Central memory CD4-positive, alpha-beta T cell (primary cell): ENCODE results near the gene MGRN1.

Experiments used
- DNase-seq: peaks from one replicate; pipeline ENCODE4 v3.0.0; 2022

Gene MGRN1

GRCh38 chr16:4677390-4677789 lies 52.8 kb downstream of the MGRN1 start:
- DNase-seq: no peak

GRCh38 chr16:4677994-4678393 lies 53.4 kb downstream of the MGRN1 start:
- DNase-seq: no peak

GRCh38 chr16:4678596-4678995 lies 54.0 kb downstream of the MGRN1 start:
- DNase-seq: no peak

DNA sequence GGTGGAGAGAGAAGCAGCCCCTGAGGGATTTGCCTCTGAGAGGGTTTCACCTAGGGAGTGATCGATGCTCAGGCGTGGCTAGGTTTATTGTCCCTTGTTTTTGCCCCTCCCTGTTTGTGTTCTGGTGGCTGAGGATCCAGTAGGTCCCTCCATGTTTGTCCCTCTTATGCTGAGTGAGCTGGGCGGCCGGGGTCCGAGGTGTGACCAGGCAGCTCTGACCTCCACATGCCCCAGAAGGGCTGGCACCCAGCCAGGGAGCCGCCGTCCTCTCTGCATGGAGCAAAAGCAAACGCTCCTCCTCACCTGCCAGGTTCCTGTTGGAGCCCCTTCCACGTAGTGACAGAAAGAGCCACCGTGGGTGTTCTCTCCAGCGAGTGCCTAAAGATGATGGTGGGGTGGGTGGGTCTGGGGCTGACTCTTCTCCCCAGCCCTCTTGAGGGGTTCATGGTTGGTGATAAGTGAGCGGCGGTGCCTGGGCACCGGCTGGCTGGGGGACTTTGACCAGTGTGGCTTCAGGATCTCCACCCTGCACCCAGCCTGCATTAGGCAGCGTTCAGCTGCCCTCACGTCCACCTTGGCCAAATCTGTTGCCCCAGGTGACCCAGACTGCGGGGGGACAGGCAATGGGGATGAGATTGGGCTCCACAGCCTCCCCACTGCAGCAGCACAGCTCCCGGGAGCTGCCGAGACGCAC lies 54.7 kb downstream of the MGRN1 start:
- DNase-seq: no peak

- DNase-seq: no peak
These were observed 55.4 kb downstream of the MGRN1 start for GRCh38 chr16:4679850-4680636.

DNA sequence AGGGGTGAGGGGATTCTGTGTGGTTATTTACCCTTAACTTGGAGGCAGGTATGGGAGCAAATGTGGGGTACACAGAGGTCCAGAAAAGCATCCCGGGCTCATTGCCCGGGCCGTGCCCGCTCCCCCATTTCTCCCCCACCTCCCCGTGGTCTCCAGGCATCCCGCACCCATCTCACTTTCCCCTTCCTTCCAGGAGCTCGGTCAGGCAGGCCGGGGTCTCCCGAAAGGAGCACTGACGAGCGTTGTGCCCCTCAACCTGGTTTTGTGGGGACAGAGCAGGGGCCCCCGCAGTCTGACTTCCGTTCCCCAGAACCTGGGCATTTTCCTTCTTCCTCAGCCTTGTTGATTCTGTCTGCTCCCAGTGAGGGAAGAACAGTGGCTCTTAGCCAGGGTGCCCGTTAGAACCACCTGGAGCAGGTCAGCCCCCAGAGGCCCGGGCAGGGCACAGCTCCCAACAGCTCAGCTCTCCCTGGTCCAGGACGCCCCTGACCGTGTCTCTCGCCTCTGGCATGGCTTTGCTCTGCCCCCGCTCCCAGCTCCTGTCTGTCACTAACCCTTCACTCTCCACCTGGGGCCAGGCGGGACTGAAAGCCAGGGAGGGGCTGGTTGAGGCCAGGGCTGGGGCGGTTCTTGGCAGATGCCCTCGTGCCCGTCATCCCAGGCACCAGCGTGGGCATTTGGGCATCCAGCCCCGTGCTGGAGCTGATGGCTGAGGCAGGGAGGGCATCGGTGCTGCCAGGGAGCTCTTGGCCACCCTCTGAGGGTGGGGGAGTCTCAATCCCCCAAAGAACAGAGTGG lies 56.2 kb downstream of the MGRN1 start:
- no peak for DNase-seq

- DNase-seq: no peak
These were observed 57.0 kb downstream of the MGRN1 start for GRCh38 chr16:4681471-4682083.

GRCh38 chr16:4682084-4682591 lies 57.5 kb downstream of the MGRN1 start:
- DNase-seq: no peak

GRCh38 chr16:4682616-4683254 lies 58.1 kb downstream of the MGRN1 start:
- no peak for DNase-seq

DNA sequence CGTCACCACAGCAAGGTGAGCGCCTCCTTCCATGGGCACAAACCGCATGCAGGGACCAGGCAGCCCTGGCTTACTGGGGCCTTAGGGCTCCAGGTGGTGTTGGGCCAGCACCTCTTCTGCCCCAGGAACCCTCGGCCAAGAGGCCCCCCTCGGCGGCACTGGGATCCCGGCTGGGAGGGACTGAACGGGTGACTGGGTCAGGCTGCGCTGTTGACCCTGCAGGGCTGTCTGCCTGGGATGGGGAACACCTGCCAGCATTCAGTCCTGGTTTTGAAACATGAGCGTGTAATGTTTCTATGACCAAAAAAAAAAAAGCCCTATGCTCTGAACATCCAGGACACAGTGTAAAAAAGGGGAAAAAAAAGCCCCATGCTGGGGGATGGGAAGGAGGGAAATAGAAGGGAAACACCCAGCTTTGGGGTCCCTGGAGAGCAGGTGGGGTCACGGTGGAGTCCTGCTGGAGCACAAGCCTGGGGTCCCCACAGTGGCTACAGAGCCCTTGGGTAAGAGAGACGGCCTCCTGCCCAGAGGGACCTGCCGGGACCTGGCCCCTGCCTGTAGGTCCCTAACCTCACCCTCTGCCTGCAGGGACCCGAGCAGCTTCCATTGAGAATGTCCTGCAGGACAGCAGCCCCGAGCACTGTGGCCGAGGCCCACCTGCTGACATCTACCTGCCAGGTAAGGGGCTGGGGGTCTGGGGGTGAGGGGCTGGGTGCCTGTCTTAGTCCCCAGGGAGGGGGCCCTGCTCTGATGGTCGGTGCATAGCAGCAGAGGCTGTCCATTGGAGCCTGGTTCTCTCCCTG lies 58.8 kb downstream of the MGRN1 start:
- DNase-seq: no peak

GRCh38 chr16:4684058-4684715 lies 59.6 kb downstream of the MGRN1 start:
- DNase-seq: no peak

- DNase-seq: no peak
These were observed 60.1 kb downstream of the MGRN1 start for GRCh38 chr16:4684763-4685162.

- DNase-seq: no peak
These were observed 60.7 kb downstream of the MGRN1 start for GRCh38 chr16:4685292-4685691.

- DNase-seq: no peak
These were observed 61.3 kb downstream of the MGRN1 start for GRCh38 chr16:4685776-4686496.

- no peak for DNase-seq
These were observed 62.0 kb downstream of the MGRN1 start for GRCh38 chr16:4686497-4687210.

DNA sequence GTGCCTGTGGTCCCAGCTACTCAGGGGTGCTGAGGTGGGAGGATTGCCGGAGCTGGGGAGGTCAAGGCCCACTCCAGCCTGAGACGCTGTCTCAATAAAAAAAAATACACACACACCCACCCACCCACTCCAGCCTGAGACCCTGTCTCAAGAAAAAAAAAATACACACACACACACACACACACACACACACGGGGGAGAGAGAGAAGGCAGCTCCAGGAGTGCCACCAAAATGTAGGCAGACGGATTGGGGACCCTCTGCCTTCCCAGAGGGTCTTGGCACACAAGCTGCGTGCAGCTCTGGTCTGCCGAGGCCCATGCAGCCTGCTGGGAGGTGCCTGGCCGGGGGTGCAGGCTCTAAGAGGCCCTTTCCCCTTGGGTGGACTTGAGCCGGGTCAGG lies 62.8 kb downstream of the MGRN1 start:
- no peak for DNase-seq

DNA sequence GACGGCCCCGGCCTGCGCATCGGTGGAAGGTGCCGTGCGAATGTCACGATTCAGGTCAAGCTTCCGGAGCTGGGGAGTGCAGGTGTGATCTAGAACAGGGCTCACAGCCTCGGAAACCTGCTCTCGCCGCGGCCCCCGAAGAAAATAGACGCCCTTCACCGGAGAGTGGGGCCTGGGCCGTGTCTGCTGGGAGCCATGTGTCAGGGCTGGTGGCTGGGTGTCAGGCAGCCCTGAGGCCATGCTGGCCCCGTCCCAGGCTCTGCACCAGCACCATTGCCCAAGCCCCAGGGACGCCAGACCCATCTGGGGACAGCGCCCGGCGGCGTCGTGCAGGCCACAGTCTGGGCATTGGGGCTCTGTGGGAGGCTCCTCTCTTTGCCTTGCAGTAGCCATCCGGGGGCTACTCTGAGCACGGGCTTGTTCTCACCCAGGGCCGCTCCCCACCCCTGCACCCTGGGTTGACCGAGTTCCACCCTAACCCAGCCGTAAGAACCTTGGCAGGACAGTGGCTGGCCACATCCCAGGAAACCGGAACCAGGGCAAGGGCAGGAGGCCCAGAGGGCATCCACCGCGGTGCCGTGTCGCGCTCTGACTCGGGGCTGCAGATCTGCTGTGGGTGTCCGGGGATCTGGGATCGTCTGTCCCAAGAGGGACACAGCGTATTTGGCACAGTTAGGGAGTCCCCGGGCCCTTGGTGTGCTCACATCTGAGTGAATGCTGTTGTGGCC lies 63.5 kb downstream of the MGRN1 start:
- DNase-seq: no peak

DNA sequence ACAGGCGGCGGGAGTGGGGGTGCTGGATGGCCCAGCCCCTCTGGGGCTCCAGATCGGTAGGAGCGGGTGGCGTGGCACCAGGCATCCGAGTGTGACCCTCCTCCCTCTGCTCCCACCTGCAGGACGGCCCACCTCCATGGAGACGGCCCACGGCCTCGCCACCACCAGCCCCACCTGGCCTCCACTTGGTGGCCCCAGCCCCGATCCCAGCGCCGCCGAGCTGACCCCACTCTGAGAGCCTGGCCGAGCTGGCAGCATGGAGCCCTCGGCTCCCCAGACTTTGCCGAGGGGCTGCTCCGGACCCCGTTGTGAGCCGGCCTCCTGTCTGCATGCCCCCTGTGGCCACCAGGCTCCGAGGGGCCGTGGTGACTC lies 64.0 kb downstream of the MGRN1 start:
- DNase-seq: no peak

DNA sequence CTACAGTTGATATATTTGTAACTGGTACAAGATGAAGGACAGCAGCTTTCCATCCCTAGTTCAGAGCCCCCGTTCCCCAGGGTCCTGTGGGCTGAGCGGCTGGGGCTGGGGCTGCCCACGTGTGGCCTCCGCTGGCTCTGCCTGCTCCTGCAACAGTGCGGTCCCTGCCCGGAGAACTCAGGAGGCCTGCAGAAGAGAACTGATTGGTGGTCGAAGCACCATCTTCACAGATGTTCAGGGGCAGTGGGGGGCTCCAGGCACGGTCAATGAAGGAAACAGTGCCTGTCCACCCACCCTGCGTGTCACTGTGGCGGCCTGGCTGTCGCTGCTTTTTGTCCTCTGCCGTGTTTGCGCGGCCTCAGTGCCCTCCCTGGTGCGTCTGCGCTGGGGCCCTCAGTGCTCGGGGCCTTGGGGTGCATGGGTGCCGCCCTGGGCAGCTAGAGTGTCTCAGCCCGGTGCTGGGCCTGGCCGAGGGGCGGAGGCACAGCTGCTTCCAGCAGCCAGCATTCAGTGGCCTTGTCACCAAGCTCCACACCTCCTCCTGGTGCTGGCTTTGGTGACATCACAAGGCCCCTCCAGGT lies 64.6 kb downstream of the MGRN1 start:
- no peak for DNase-seq
